HK-2 (cell line): Measurements from ENCODE around the gene NOS3.
A peak's percentile ranks its signal among the peaks of the same experiment; 100 is the strongest.

Experiments used
- DNase-seq: peaks from one replicate; pipeline ENCODE4 v3.0.0-alpha.2; 2018; ENCODE audit not compliant: unreplicated experiment

Gene NOS3

GRCh38 chr7:151058781-151059366 is 68.1 kb downstream of the NOS3 start:
- DNase-seq: peak; percentile 41

GRCh38 chr7:151059367-151060112 is 68.7 kb downstream of the NOS3 start, which contains the start of gene SLC4A2:
TSS of gene SLC4A2 (plus strand) at chr7:151059589. CDS start at chr7:151061988, 2,399 bp downstream.
- DNase-seq: peak; percentile 77

DNA sequence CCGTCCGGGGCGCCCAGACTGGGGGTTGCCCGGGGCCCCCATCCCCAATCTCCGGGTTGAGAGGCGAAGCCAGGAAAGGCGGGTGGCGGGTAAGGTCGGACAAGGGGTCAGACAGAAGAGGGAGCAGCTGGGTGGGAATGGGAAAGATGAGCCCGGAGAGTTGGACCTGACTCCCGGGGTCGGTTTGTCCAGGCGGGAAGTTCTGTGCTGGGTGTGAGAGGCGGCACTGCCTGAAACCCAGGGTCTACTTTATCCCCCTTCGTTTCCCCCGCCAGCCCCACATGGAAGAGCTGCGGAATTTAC is 69.2 kb downstream of the NOS3 start:
- no peak for DNase-seq

DNA sequence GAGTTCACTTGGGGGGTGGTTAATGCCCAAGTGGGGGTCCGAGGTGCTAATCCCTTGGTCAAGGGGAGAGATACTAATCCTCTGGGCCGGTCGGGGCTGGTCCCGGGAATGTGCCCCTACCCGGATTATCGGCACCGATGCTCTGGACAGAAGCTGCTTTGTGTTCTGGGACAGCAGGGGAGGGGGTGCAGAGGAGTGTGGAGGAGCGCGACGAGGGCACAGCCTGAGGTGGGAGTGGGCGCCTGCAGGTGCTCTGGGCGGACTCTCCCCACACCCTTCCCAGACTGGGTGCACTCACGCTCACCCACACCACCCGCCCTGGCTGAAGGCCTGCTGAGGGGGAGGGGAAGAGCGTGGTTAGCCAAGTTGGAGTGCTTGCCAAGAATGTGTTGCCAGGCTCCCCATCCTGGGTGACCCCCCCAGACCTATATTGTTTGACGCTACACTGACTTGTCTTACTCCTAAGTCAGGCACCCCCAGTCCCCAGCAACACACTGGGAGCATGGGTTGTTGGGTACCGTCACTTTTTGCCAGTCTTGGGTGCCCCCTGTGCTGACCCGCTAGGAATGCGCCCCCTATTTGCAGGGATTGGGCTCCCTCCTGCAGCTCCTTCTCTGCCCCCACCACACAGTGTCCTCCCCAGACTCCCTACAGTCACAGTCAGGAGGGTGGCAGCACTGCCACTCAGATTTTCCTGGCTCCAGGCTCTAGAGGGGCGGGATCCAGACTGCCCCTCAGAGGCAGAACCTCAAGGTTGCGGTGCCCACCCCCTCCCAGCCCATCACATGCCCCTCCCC is 69.8 kb downstream of the NOS3 start:
- peak; percentile 84 for DNase-seq

DNA sequence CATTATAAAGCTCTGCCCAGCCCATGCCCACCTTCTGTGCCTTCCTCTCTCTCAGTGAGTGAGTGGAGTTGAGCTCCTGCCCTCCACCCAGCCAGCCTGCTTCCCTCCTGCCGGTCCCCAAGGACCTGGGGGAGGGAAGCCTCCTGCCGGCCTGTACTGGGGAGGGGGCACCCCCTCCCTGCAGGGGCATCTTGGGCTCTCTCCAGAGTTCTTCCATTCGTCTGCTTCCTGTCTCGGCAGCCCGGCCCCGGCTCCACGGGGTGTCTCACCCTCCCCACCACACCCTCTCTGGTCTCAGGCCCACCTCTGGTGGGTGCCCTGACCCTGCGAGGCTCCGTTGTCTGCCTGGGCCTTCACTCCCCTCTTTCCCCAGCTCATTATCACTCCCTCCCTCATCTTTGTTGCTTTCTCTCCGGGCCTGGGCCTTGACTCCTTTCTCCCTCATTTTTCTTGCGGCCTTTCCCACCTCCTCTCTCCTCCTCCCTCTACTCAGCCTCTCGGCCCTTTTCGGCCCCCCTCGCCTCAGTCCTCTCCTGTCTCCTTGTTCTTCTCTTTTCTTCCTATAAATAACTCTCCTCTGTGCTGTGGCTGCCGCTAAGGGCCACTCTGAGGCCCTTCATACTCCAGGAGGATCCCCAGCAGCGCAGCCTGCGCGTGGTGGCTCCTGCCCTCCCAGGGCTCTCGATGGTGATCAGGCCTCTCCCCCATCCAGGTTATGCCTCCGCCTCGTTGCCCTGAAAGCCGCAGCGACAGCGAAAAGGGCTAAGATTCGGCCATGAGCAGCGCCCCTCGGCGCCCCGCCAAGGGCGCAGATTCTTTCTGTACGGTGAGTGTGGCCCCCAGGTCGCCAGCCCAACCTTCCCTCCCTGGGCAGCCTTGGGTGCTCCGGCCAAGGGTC is 70.6 kb downstream of the NOS3 start:
- DNase-seq: no peak

DNA sequence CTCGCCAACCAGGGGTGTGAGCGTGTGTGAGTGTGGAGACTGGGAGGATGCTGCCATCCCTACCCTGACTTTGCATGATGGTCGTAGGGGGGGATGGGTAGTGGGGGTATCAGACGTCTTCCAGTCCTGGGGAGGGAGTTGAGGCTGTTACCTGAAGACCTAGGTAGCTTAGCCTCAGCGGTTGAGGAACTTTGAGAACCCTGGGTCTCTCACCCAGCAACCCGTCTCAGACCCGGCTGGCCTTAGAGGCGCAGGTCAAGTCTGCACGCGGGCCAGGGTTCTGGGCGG is 71.2 kb downstream of the NOS3 start:
- no peak for DNase-seq

DNA sequence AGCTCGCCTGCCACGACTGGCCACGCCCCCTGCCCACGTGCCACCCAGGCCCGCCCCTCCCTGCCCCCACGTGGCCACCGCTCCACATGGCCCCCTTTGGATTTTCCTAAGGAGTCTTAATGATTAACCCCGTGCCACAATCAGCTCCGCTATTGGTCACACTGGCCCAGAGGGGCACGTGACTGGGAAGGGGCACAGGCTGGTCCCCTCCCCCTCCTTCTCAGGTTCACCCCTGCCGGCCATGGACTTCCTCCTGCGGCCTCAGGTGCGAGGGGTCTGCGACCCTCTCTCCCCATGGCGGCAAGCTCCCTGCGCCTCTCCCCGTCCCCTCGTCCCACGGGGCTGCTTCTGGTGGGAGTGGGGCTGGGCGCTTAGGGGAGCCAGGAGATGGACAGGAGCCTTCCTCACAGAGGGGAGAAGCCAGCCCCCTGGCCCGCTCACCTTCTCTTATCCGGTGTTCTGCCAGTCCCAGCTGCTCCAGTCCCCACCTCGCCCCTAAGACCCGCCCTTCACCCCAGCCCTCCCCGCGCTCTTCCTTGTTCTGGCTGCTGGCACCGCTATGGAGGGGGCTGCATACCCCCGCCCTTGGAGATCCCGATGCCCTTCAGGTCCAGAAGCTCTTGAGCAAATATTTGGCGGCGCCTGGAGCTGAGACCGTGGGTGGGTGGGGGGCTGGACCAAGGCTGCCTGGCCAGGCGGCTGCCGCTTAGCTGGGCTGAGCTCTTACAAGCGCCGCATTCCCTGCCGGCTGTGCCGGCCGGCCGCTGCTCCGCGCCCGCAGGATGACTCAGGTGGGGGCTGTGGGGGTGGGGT is 71.8 kb downstream of the NOS3 start:
- DNase-seq: peak; percentile 95

GRCh38 chr7:151063212-151063561 is 72.4 kb downstream of the NOS3 start:
- DNase-seq: no peak
